Epithelial cell of proximal tubule (primary cell): Measurements from ENCODE around the gene WDR37. TPM values are rescaled to one million over a fixed set of nuclear protein-coding genes. Genes with fewer than 3 reads are reported as not detected.

Experiments used
- DNase-seq: peaks from one replicate; pipeline ENCODE4 v3.0.0-alpha.2; 2011; ENCODE audit warnings: low read depth
- H3K4me3 ChIP-seq: 2 replicates; pipeline ENCODE4 v1.5.1; 2011; ENCODE audit warnings: low read depth, mild to moderate bottlenecking, low read length
- CTCF ChIP-seq: conservative IDR thresholded peaks from 2 replicates; pipeline ENCODE4 v1.5.1; 2012; ENCODE audit warnings: low read depth, mild to moderate bottlenecking, low read length
- total RNA-seq: library from RNA; depleted of rRNA; stranded (reverse); fragments of >200 nt; gene quantifications from 2 replicates; pipeline ENCODE4 v1.2.3, GENCODE V29; 2015

WDR37 gene
- total RNA-seq, 1 donor from 2014 or later, result 10.6 TPM

- no peak overlapping the region for H3K4me3 ChIP-seq
- no peak for DNase-seq
- no peak for TF ChIP-seq CTCF
Measured at GRCh38 chr10:1123972-1124371, 67.8 kb downstream of the WDR37 start.

DNA sequence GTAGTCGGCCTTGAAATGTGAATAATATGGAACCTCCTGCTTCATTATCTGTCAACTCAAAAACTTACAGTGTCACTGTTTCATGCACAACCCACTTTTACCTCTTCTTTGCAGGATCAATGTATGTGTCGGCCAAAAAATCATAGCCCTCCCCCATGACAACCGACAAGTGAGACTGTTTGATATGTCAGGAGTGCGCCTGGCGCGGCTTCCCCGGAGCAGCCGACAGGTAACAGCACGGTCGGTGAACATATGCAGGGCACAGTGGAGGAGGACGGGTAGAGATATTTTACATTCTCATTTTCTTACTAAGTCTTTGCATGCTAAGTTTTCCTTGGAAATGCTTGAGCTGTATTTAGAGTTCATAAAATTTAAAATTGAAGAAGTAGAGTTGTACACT lies 68.6 kb downstream of the WDR37 start:
- no peak overlapping the region for H3K4me3 ChIP-seq
- no peak for TF ChIP-seq CTCF
- no peak for DNase-seq

- H3K4me3 ChIP-seq, result no peak overlapping the region
- no peak for DNase-seq
- no peak for TF ChIP-seq CTCF
Measured at GRCh38 chr10:1126461-1126860, 70.3 kb downstream of the WDR37 start.

DNA sequence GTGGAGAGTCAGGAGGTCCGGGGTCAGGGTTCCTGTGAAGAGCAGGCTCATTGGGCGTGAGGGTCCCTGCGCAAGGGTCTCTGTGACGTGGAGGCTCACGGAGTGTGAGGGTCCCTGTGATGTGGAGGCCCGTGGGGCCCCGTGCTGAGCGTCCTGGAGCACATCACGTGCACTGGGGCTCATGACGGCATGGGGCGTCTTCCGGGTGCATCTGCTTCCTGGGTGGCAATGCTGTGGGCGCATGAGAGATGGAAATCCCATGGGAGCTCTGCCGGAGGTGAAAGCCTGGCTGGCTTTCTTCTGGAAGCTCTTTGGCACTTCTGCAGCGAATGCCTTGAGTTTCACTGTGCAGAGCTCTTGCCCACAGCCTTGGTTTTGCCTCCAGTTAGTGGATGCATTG lies 71.4 kb downstream of the WDR37 start:
- DNase-seq, result no peak
- no peak overlapping the region for H3K4me3 ChIP-seq
- no peak for TF ChIP-seq CTCF

DNA sequence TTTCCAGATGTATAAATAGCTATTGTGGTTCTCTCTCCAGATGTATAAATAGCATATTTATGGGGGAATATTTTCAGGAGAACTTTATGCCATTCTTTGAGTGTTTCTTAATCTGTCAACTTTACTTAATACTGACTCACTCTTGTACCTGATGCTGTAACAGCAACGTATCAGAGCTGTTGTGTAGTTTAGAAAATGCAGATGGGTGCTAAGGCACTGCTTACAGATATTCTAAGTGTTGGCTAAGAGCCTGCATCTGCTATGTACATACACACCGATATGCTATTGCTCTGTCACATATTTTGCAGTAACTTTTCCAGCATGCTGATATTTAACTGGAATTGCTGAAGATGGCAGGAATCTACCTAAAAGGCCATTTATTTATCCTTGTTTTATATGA lies 71.9 kb downstream of the WDR37 start:
- H3K4me3 ChIP-seq, result no peak overlapping the region
- no peak for DNase-seq
- TF ChIP-seq CTCF, result no peak

- TF ChIP-seq CTCF, result no peak
- DNase-seq, result no peak
Measured at GRCh38 chr10:1128649-1129048, 72.5 kb downstream of the WDR37 start.

GRCh38 chr10:1130226-1130625 lies 74.0 kb downstream of the WDR37 start:
- DNase-seq, result no peak
- TF ChIP-seq CTCF, result no peak
- no peak overlapping the region for H3K4me3 ChIP-seq

More at GRCh38 chr10:1128649-1129048, 72.5 kb downstream of the WDR37 start:
- no peak overlapping the region for H3K4me3 ChIP-seq
